GM12801 (cell line): ENCODE measurements around the gene PLN.

Experiments used
- CTCF ChIP-seq: IDR thresholded peaks from one replicate; pipeline ENCODE4 v1.5.1; 2011; ENCODE audit warnings: control low read depth; ENCODE audit not compliant: insufficient read length; ENCODE audit errors: extremely low read depth

The PLN gene

GRCh38 chr6:118567974-118568373 is 19.9 kb downstream of the PLN start:
- no peak for TF ChIP-seq CTCF

- no peak for TF ChIP-seq CTCF
Measured at GRCh38 chr6:118569498-118569897, 21.4 kb downstream of the PLN start.

DNA sequence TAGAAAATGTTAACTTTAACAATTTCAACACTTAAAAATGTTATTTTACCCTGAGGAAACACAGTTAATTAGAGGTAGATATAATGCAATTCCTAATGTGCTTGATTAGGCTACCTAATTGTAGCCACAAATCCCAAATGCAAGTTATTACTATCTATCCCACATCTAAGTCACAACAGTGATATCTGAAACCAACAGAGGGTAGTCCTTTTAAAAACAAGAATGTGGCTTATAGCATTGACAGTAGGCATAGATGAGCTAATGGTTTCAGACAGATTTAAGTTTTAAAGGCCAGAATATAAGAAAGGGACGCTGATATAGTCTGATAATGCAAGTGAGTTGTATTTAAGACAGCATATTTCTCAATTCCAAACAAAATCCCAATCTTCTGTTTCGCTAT is 23.0 kb downstream of the PLN start:
- no peak for TF ChIP-seq CTCF

DNA sequence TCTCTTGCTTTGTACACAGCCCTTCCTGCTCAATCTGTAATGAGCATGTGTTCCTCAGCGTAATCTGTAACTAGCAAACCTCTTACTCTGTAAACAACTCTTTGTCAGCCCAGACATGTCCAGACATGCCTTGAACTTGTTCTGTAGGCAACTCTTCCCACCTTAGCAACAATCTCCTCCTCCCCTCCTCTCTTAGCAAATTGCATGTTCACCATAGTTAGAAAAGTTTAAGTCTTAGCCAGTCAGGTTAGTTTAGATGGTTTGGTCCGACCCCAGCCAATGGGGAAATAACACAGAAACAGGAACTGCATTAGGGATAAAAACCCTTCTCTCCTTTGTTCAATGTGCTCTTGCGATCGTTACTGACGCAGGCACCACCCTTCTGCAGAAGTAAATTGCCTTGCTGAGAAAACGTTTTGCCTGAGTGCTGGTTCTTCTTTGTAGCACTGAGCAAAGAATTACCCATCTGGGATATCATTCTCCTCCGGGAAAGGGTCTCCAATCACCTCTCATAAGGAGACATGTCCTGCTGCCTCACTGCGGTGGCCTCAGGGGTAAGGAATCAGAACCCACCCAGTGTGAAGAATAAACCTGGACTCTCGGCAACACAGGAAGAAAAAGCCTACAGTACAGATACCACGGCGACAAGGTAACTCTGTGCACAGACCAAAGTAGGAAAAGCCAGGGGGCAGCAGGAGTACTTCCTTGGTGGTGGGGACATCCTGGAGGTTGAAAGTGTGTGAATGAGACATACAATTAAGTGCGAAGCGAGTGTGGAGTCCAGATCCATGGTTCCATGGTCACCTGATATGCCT is 26.2 kb downstream of the PLN start:
- no peak for TF ChIP-seq CTCF

- TF ChIP-seq CTCF = no peak
Measured at GRCh38 chr6:118577972-118578371, 29.9 kb downstream of the PLN start.

DNA sequence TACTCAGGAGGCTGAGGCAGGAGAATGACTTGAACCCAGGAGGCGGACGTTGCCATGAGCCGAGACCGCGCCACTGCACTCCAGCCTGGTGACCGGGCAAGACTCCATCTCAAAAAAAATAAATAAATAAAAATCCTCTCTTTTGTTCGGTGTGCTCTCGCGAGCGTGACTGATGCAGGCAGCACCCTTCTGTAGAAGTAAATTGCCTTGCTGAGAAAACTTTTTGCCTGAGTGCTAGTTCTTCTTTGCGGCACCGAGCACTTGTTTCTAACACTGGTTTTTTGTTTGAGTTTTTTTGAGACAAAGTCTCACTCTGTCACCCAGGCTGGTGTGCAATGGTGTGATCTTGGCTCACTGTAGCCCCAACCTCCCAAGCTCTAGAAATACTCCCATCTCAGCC is 30.5 kb downstream of the PLN start:
- TF ChIP-seq CTCF = no peak

- TF ChIP-seq CTCF = no peak
Measured at GRCh38 chr6:118579786-118580185, 31.7 kb downstream of the PLN start.
